Astrocyte (in vitro differentiated cells and primary cell): ENCODE measurements around the gene ZNF253.
"Not testable (repeated sequence)": the region's sequence is repeated elsewhere in the genome, so short reads cannot be mapped to it uniquely, and the experiment has no call there.

Experiments
- EZH2 ChIP-seq: IDR thresholded peaks from 2 replicates; pipeline ENCODE4 v1.6.1; 2012; ENCODE audit warnings: mild to moderate bottlenecking, low read length, inconsistent platforms; ENCODE audit not compliant: insufficient read depth
- TF ChIP-seq, protein P1 (sequence below): IDR thresholded peaks from 2 replicates; pipeline ENCODE4 v1.5.1; 2011; ENCODE audit warnings: low read depth, mild to moderate bottlenecking, inconsistent platforms, low read length, moderate library complexity; ENCODE audit not compliant: insufficient read depth

DNA sequence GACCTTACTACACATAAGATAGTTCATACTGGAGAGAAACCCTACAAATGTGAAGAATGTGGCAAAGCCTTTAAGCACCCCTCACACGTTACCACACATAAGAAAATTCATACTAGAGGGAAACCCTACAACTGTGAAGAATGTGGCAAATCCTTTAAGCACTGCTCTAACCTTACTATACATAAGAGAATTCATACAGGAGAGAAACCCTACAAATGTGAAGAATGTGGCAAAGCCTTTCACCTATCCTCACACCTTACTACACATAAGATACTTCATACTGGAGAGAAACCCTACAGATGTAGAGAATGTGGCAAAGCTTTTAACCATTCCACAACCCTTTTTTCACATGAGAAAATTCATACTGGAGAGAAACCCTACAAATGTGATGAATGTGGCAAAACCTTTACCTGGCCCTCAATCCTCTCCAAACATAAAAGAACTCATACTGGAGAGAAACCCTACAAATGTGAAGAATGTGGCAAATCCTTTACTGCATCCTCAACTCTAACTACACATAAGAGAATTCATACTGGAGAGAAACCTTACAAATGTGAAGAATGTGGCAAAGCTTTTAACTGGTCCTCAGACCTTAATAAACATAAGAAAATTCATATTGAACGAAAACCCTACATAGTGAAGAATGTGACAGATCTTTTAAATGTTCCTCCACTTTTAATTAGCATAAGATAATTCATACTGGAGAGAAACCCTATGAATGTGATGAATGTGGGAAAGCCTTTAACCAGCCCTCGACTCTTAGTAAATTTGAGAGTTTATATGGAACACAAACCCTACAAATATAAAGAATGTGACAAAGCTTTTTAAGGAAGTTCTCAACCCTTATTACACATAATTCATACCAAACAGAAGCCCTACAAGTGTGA, 26.6 kb downstream of the ZNF253 start:
- TF ChIP-seq, protein P1, sequence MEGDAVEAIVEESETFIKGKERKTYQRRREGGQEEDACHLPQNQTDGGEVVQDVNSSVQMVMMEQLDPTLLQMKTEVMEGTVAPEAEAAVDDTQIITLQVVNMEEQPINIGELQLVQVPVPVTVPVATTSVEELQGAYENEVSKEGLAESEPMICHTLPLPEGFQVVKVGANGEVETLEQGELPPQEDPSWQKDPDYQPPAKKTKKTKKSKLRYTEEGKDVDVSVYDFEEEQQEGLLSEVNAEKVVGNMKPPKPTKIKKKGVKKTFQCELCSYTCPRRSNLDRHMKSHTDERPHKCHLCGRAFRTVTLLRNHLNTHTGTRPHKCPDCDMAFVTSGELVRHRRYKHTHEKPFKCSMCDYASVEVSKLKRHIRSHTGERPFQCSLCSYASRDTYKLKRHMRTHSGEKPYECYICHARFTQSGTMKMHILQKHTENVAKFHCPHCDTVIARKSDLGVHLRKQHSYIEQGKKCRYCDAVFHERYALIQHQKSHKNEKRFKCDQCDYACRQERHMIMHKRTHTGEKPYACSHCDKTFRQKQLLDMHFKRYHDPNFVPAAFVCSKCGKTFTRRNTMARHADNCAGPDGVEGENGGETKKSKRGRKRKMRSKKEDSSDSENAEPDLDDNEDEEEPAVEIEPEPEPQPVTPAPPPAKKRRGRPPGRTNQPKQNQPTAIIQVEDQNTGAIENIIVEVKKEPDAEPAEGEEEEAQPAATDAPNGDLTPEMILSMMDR, result not testable (repeated sequence)
- not testable (repeated sequence) for TF ChIP-seq EZH2
